Fibroblast of peridontal ligament (primary cell): ENCODE data around the gene ANGPT4.

Experiments used
- DNase-seq: peaks from one replicate; pipeline ENCODE4 v3.0.0-alpha.2; 2010; ENCODE audit errors: extremely low read depth

The ANGPT4 gene

DNA sequence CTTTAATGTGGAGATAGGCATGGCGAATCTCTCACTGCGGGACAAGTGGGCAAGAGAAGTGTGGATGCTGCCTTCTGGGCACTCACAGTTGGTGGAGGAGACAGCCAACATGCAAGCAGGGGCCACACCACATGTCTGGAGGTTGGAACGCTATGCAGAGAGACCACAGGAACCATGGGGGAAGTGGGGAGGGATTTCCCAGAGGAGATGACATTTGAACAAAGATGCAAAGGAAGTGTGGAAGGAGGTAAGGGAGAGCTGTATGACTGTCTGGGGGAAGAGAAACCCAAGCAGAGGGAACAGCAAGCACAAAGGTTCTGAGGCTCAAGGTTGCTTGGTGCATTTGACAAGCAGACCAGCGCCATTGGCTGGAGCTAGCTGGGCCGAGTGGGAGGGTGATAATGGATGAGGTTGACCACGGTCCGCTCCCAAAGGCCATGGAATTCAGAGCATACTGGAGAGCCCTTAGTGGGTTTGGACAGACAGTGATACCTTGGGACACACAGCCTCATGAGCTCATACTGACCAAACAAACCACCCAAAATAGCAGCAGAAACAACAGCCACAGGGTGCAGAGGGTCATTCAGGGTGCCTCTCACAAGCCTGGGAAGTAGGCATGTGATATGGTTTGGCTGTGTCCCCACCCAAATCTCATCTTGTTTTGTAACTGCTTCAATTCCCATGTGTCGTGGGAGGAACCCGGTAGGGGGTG, 90.3 kb downstream of the ANGPT4 start:
- peak; percentile 45 for DNase-seq

DNA sequence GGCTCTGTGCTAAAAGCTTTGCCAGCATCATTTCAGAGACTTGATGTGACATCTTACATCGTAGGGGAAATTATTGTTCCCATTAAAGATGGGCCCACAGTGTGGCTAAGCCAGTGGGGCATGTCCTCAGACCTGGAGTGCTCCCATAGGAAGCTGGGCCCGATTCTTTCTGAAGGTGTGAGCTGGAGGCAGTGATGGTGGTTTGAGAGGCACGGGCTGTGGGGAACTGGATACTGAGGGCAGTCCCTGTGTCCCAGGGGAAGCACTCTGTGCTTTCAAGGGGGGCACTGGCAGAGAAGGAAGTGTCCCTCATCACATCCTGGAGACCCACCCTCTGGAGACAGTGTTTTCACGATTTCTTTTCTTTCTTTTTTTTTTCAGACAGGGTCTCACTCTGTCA, 91.2 kb downstream of the ANGPT4 start:
- DNase-seq: no peak

DNA sequence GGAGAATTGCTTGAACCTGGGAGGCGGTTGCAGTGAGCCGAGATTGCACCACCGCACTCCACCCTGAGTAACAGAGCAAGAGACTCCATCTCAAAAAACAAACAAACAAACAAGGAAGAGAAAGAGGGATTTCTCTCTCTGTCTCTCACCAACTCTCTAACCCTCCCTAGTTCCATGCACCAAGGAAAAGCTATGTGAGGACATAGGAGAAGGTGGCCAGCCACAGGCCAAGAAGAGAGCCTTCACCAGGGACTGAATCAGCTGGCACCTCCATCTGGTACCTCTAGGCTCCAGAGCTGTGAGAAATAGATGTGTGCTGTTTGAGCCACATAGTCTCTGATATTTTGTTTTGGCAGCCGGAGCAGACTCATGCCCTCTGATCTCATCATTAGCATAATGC, 91.6 kb downstream of the ANGPT4 start:
- no peak for DNase-seq

DNA sequence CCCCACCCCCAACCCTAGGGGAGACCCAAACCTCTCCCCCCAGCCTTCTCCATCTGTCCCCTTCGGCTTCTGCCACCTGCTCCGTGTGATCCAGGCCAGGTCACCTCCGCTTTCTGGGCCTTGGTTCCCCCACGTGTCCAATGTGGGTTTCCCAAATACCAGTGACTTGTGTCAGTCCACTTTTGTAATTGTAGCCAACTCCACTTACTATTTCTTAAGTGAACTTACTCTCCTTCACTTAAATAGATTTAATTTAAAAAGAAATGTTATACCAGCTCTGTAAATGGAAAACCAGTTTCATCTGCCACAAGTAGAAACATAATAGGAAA, 92.6 kb downstream of the ANGPT4 start:
- DNase-seq: no peak

DNA sequence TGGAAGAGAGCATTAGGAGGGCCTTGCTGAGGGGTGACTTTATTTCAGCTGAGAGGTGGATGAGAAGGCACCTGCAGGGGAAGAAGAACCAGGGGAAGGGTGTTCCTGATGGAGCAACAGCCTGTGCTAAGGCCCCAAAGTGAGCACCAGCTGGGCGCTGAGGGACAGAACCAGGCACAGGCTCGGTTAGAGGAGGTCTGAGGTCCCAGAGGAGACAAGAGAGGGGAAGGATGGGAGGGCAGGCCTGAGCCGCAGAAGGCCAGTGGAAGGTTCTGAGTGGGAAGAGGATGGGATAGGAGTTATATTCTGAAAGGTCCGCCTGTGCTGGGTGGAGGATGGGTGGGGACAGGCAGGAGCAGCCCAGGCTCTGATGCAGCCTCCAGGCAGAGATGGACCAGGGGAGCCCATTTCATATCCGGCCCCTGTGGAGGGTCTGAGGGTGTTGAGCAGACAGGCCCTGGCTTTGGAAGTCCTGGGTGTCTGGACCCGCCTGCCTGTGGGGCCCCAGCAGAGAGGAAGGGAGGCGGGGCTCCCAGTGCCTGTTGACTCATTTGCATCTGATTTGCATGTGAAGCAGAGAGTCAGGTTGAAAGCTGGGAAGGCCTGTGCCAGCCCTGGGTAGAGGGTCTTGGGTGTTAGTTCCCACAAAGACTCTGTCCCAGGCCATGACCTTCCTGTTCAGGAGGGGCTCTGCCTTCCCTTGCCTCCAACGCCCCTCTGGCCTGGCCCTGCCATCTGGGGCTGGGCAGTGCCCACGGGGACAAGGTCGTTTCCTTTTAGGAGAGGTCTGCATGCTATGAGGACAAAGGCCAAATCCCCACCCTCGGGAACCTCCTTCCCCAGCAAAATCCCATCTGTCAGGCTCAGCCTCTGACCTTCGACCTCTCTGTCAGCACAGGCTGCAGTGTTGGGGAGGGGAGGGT, 93.2 kb downstream of the ANGPT4 start:
- no peak for DNase-seq

DNA sequence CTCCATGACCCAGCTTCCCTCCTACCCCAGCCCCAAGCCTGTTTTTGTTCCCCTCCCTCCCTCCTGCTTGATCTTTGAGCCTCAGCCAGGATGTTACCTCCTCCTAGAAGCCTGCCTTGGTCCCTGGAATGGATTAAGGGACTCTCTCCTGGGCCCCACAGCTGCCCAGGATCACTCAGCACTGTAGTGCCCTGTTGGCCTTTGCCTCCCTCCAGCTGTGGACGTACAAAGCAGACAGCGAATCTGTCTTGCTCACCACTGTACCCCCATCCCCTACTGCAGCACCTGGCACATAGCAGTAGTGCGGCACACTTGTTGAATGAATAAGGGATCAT, 94.4 kb downstream of the ANGPT4 start:
- DNase-seq: no peak

DNA sequence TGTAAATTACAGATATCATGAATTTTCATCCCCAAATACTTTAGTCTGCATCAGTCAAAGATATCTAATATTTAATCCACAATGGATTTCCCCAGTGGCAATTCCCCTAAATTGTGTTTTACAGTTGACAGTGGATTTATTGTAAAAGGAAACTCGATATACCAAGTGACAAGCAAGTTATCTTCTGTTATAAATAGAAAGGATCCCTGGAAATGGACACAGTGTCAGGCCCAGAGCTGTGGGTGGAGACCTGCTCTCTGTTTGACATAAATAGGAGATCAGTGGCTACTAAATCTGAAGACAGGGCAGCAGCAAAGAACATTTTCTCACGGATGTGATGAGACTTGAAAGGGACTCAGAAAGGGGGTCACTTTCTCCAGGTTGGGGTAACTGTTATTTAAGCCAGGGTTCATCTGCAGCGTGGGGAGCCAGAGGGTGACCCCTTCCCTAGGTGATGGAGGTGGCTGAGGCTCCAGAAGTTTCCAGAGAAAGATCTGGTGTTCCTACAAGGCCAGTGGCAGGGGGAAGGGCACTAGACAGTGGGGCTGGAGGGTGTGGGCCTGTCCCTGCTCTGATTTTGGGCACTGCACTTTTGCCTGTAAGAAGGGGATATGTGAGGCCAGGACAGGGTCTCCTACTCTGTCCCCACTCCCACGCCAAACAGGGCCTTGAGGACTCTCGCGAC, 94.9 kb downstream of the ANGPT4 start:
- DNase-seq: no peak

DNA sequence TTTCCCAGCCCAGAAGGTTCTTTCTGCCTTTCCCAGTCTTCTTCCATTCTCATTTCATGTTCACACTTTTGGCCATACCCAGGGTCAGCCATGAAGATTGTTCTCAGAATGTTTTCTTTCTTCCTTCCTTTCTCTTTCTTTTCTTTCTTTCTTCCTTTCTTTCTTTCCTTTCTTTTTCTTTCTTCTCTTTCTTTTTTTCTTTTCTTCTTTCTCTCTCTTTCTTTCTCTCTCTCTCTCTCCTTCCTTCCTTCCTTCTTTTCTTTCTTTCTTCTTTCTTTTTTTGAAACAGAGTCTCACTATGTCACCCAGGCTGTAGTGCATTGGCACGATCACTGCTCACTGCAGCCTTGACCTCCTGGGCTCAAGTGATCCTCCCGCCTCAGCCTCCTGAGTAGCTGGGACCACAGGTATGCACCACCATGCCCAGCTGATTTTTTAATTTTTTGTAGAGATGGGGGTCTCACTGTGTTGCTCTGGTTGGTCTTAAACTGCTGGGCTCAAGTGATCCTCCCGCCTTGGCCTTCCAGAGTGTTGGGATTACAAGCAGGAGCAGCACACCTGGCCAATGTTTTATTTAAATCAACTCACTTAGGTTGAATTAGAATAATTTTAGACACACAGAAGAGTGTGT, 95.7 kb downstream of the ANGPT4 start:
- no peak for DNase-seq
